Fibroblast of lung (primary cell): ENCODE results near the gene DGKZ. TPM values are rescaled to one million over a fixed set of nuclear protein-coding genes. Genes with fewer than 3 reads are reported as not detected.
A peak's percentile ranks its signal among the peaks of the same experiment; 100 is the strongest.

ENCODE experiments used
- DNase-seq, 2 donors: peaks; one replicate each; pipeline versions ENCODE4 v3.0.0 to v3.0.0-alpha.2; 2010; ENCODE audit warnings: low read depth in 2 of 2
- H2AFZ ChIP-seq: 2 replicates; pipeline ENCODE4 v1.5.1; 2012; ENCODE audit warnings: low read length, control low read depth, inconsistent platforms
- H3K27ac ChIP-seq: 2 replicates; pipeline ENCODE4 v1.5.1; 2011; ENCODE audit warnings: low read length, control low read depth; ENCODE audit not compliant: insufficient read depth
- H3K27me3 ChIP-seq: 2 replicates; pipeline ENCODE4 v1.5.1; 2011; ENCODE audit warnings: mild to moderate bottlenecking, low read length; ENCODE audit not compliant: control insufficient read depth, insufficient read depth
- H3K36me3 ChIP-seq: 2 replicates; pipeline ENCODE4 v1.5.1; 2011; ENCODE audit warnings: low read length; ENCODE audit not compliant: control insufficient read depth, insufficient read depth
- H3K4me1 ChIP-seq: 2 replicates; pipeline ENCODE4 v1.5.1; 2011; ENCODE audit warnings: low read length; ENCODE audit not compliant: control insufficient read depth, insufficient read depth; ENCODE audit errors: extremely low read depth
- H3K4me2 ChIP-seq: 2 replicates; pipeline ENCODE4 v1.5.1; 2011; ENCODE audit warnings: low read length, control low read depth; ENCODE audit not compliant: insufficient read depth; ENCODE audit errors: extremely low read depth
- H3K4me3 ChIP-seq, 4 experiments: fragments of 200-600 bp in 1 of 4; sonication (generic) in 1 of 4; replicated peaks in 1 of 4; 2 replicates each; pipeline ENCODE4 v1.5.1; 2011 to 2016; ENCODE audit warnings: low read length in 4 of 4, low read depth in 3 of 4, mild to moderate bottlenecking in 3 of 4, control low read depth in 2 of 4, inconsistent platforms in 1 of 4, mixed read lengths in 1 of 4; ENCODE audit not compliant: insufficient read depth in 1 of 4; ENCODE audit errors: control extremely low read depth in 1 of 4
- H3K79me2 ChIP-seq: 2 replicates; pipeline ENCODE4 v1.5.1; 2012; ENCODE audit warnings: mild to moderate bottlenecking, low read length, inconsistent platforms; ENCODE audit not compliant: control insufficient read depth, insufficient read depth
- H3K9ac ChIP-seq: 2 replicates; pipeline ENCODE4 v1.5.1; 2011; ENCODE audit warnings: mild to moderate bottlenecking, low read length, control low read depth; ENCODE audit not compliant: insufficient read depth
- H3K9me3 ChIP-seq: 2 replicates; pipeline ENCODE4 v1.5.1; 2012; ENCODE audit warnings: low read depth, low read length; ENCODE audit not compliant: control insufficient read depth, insufficient read depth
- H4K20me1 ChIP-seq: 2 replicates; pipeline ENCODE4 v1.5.1; 2011; ENCODE audit warnings: low read length; ENCODE audit not compliant: control insufficient read depth, insufficient read depth; ENCODE audit errors: extremely low read depth
- CTCF ChIP-seq, 2 donors: IDR thresholded peaks in 1 of 2; conservative IDR thresholded peaks in 1 of 2; 1 replicate in 1 of 2; 2 replicates in 1 of 2; pipeline ENCODE4 v1.5.1; 2011 to 2012; ENCODE audit warnings: low read length in 2 of 2, control low read depth in 1 of 2, inconsistent platforms in 1 of 2, low read depth in 1 of 2, mild to moderate bottlenecking in 1 of 2
- EZH2 ChIP-seq: IDR thresholded peaks from 2 replicates; pipeline ENCODE4 v1.5.1; 2012; ENCODE audit warnings: low read length, control low read depth, mild to moderate bottlenecking; ENCODE audit errors: missing control alignments
- polyA plus RNA-seq, 2 donors: library from polyadenylated mRNA; depleted of rRNA in 1 of 2; stranded (reverse) in 1 of 2; unstranded in 1 of 2; fragments of >200 nt; gene quantifications; 2 replicates each; pipeline ENCODE4 v1.2.1, GENCODE V29; 2011 to 2012; ENCODE audit warnings: missing spikeins in 1 of 2
- total RNA-seq: library from RNA; depleted of rRNA; stranded (reverse); fragments of >200 nt; gene quantifications from 2 replicates; pipeline ENCODE4 v1.2.1, GENCODE V29; 2014

DGKZ gene
- total and polyA plus RNA-seq, 2 donors (not counting 1 experiment from before 2014, with no cell fraction given), result 16.4 to 35.5 TPM

GRCh38 chr11:46330563-46331281 lies 16.5 kb upstream of the DGKZ start:
- Histone ChIP-seq H3K79me2 (no peaks in the 10 kb centered on the region), H3K4me1 (no peaks in the 10 kb centered on the region), H3K27me3 (peaks cover 47% of the 10 kb centered on the region), H3K9ac (no peak overlapping the region), H3K4me3 (no peak overlapping the region), H3K4me2 (no peak overlapping the region), H2AFZ (no peak overlapping the region), H3K9me3 (no peaks in the 10 kb centered on the region), H3K36me3 (no peaks in the 10 kb centered on the region), H3K27ac (no peak overlapping the region), H4K20me1 (no peaks in the 10 kb centered on the region)
- DNase-seq, result no peak
- TF ChIP-seq EZH2, result no peak
- no peak for TF ChIP-seq CTCF (conservative IDR thresholded peaks at IDR 0.05 in 1 of 2, IDR thresholded peaks at IDR 0.05 in 1 of 2; ENCODE audit: low read depth in 1 of 2, low read length in 2 of 2)

GRCh38 chr11:46331282-46331984 lies 15.8 kb upstream of the DGKZ start:
- Histone ChIP-seq H3K4me1 (no peaks in the 10 kb centered on the region), H3K4me2 (no peak overlapping the region), H3K4me3 (no peak overlapping the region), H3K36me3 (no peaks in the 10 kb centered on the region), H3K9ac (no peak overlapping the region), H3K79me2 (no peaks in the 10 kb centered on the region), H3K27ac (no peak overlapping the region), H3K27me3 (peaks cover 47% of the 10 kb centered on the region), H4K20me1 (no peaks in the 10 kb centered on the region), H3K9me3 (no peaks in the 10 kb centered on the region), H2AFZ (no peak overlapping the region)
- TF ChIP-seq CTCF (conservative IDR thresholded peaks at IDR 0.05 in 1 of 2, IDR thresholded peaks at IDR 0.05 in 1 of 2; ENCODE audit: low read depth in 1 of 2, low read length in 2 of 2) (no peak), EZH2 (no peak)
- DNase-seq, result no peak

GRCh38 chr11:46332093-46332567 lies 15.1 kb upstream of the DGKZ start:
- no peak overlapping the region for H3K4me2 ChIP-seq
- H3K9me3 ChIP-seq, result no peaks in the 10 kb centered on the region
- no peak overlapping the region for H3K27ac ChIP-seq
- H2AFZ ChIP-seq, result no peak overlapping the region
- no peak for DNase-seq
- H3K27me3 ChIP-seq, result peaks cover 47% of the 10 kb centered on the region
- TF ChIP-seq EZH2 (peak; percentile 98), CTCF (conservative IDR thresholded peaks at IDR 0.05 in 1 of 2, IDR thresholded peaks at IDR 0.05 in 1 of 2; ENCODE audit: low read depth in 1 of 2, low read length in 2 of 2) (no peak)
- no peaks in the 10 kb centered on the region for H3K79me2 ChIP-seq
- no peak overlapping the region for H3K9ac ChIP-seq
- H3K36me3 ChIP-seq, result no peaks in the 10 kb centered on the region
- no peaks in the 10 kb centered on the region for H4K20me1 ChIP-seq
- H3K4me1 ChIP-seq, result no peaks in the 10 kb centered on the region
- H3K4me3 ChIP-seq, result no peak overlapping the region
